Epithelial cell of esophagus (primary cell): ENCODE data around the gene TNN.

Experiments used
- DNase-seq: peaks from one replicate; pipeline ENCODE4 v3.0.0; 2010; ENCODE audit warnings: low read depth
- H3K4me3 ChIP-seq: 2 replicates; pipeline ENCODE4 v1.5.1; 2011; ENCODE audit warnings: mild to moderate bottlenecking, low read length, control low read depth
- CTCF ChIP-seq: IDR thresholded peaks from 2 replicates; pipeline ENCODE4 v1.5.1; 2011; ENCODE audit warnings: low read depth, mild to moderate bottlenecking, low read length, control low read depth, inconsistent platforms; ENCODE audit not compliant: insufficient read depth; ENCODE audit errors: missing control alignments

The TNN gene

GRCh38 chr1:175116210-175116798 is 48.7 kb downstream of the TNN start:
- TF ChIP-seq CTCF, result no peak
- no peak overlapping the region for H3K4me3 ChIP-seq
- DNase-seq, result no peak

- TF ChIP-seq CTCF, result no peak
- no peak overlapping the region for H3K4me3 ChIP-seq
- no peak for DNase-seq
These were observed 49.3 kb downstream of the TNN start for GRCh38 chr1:175116903-175117302.

- no peak overlapping the region for H3K4me3 ChIP-seq
- no peak for TF ChIP-seq CTCF
- no peak for DNase-seq
These were observed 51.0 kb downstream of the TNN start for GRCh38 chr1:175118375-175119367.

GRCh38 chr1:175120511-175120910 is 52.9 kb downstream of the TNN start:
- no peak overlapping the region for H3K4me3 ChIP-seq
- no peak for DNase-seq
- TF ChIP-seq CTCF, result no peak

GRCh38 chr1:175124861-175125260 is 57.2 kb downstream of the TNN start:
- no peak for TF ChIP-seq CTCF
- DNase-seq, result no peak
- no peak overlapping the region for H3K4me3 ChIP-seq

GRCh38 chr1:175126347-175126746 is 58.7 kb downstream of the TNN start:
- TF ChIP-seq CTCF, result no peak
- no peak overlapping the region for H3K4me3 ChIP-seq
- DNase-seq, result no peak

GRCh38 chr1:175127565-175127964 is 59.9 kb downstream of the TNN start:
- no peak for DNase-seq
- TF ChIP-seq CTCF, result no peak
- H3K4me3 ChIP-seq, result no peak overlapping the region
